PC-3 (cell line): ENCODE measurements around the gene NEXN. TPM values are rescaled to one million over a fixed set of nuclear protein-coding genes. Genes with fewer than 3 reads are reported as not detected.
A peak's percentile ranks its signal among the peaks of the same experiment; 100 is the strongest.

ENCODE experiments used
- ATAC-seq: fragments of 200-7000 bp; cut with Tn5 transposase; 2 replicates; pipeline ENCODE4 v1.9.1; 2020; ENCODE audit warnings: mild to moderate bottlenecking, moderate library complexity
- BruUV-seq: library from RNA; stranded (reverse); fragments of 400-500 nt; replicated peaks from 2 replicates; lab custom pipeline; 2021; lab: Mats Ljungman, UMichigan
- CTCF ChIA-PET: fragments of 300-600 bp; sonication (Branson Sonifier 250); formaldehyde crosslinking; loops from one replicate; lab custom pipeline; 2022; ENCODE audit warnings: antibody characterized with exemption; lab: Charles Lee
- POLR2A ChIA-PET: fragments of 300-600 bp; sonication (Branson Sonifier 250); formaldehyde crosslinking; loops from one replicate; lab custom pipeline; 2022; ENCODE audit warnings: antibody characterized with exemption; ENCODE audit not compliant: unreplicated experiment; lab: Charles Lee
- DNase-seq: peaks from one replicate; pipeline ENCODE4 v3.0.0-alpha.2; 2015
- H2AFZ ChIP-seq: fragments of 300-600 bp; sonication (generic); 2 replicates; pipeline ENCODE4 v1.6.0; 2016; ENCODE audit warnings: antibody characterized with exemption, low read length
- H3F3A ChIP-seq: fragments of 300-600 bp; sonication (generic); one replicate; pipeline ENCODE4 v1.6.0; 2017; ENCODE audit warnings: antibody characterized with exemption, low read length, control low read depth, mild to moderate bottlenecking; ENCODE audit not compliant: unreplicated experiment
- H3K27ac ChIP-seq: fragments of 300-600 bp; sonication (generic); 2 replicates; pipeline ENCODE4 v1.5.1; 2016; ENCODE audit warnings: mild to moderate bottlenecking, low read length
- H3K27me3 ChIP-seq: fragments of 300-600 bp; sonication (generic); 2 replicates; pipeline ENCODE4 v1.6.1; 2016; ENCODE audit warnings: low read length, mixed read lengths
- H3K36me3 ChIP-seq: fragments of 300-600 bp; sonication (generic); 2 replicates; pipeline ENCODE4 v1.6.1; 2016; ENCODE audit warnings: low read depth, mixed run types, low read length, mixed read lengths
- H3K4me1 ChIP-seq: fragments of 300-600 bp; sonication (generic); 2 replicates; pipeline ENCODE4 v1.5.1; 2016; ENCODE audit warnings: low read length; ENCODE audit not compliant: insufficient read depth
- H3K4me2 ChIP-seq: fragments of 300-600 bp; sonication (generic); 2 replicates; pipeline ENCODE4 v1.6.0; 2016; ENCODE audit warnings: low read length
- H3K4me3 ChIP-seq: fragments of 300-600 bp; sonication (generic); 2 replicates; pipeline ENCODE4 v1.5.1; 2016; ENCODE audit warnings: mild to moderate bottlenecking, low read length, mixed read lengths
- H3K79me2 ChIP-seq: fragments of 300-600 bp; sonication (generic); 2 replicates; pipeline ENCODE4 v1.6.1; 2017; ENCODE audit warnings: low read length, mixed read lengths
- H3K9ac ChIP-seq: fragments of 300-600 bp; sonication (generic); 2 replicates; pipeline ENCODE4 v1.6.0; 2016; ENCODE audit warnings: mild to moderate bottlenecking, low read length
- H3K9me2 ChIP-seq: fragments of 300-600 bp; sonication (generic); replicated peaks from 2 replicates; pipeline ENCODE4 v1.6.1; 2016; ENCODE audit warnings: mixed run types, low read length, mixed read lengths
- H3K9me3 ChIP-seq: fragments of 300-600 bp; sonication (generic); 2 replicates; pipeline ENCODE4 v1.6.1; 2016; ENCODE audit warnings: low read length, mixed read lengths
- H4K20me1 ChIP-seq: fragments of 300-600 bp; sonication (generic); 2 replicates; pipeline ENCODE4 v1.6.1; 2016; ENCODE audit warnings: low read length, mixed read lengths
- CTCF ChIP-seq: fragments of 300-600 bp; sonication (generic); conservative IDR thresholded peaks from 2 replicates; pipeline ENCODE4 v1.5.1; 2017; ENCODE audit warnings: antibody characterized with exemption, low read depth, mild to moderate bottlenecking, low read length
- EZH2 ChIP-seq: fragments of 300-600 bp; sonication (generic); IDR thresholded peaks from one replicate; pipeline ENCODE4 v1.6.1; 2017; ENCODE audit warnings: antibody characterized with exemption, mild to moderate bottlenecking, low read length; ENCODE audit not compliant: unreplicated experiment
- EZH2phosphoT487 ChIP-seq: fragments of 300-600 bp; sonication (generic); IDR thresholded peaks from 2 replicates; pipeline ENCODE4 v1.6.1; 2018; ENCODE audit warnings: mild to moderate bottlenecking, antibody characterized with exemption, low read length, borderline replicate concordance
- intact Hi-C: fragments of 100-400 bp; cut with micrococcal nuclease; formaldehyde crosslinking; loops from 2 replicates; pipeline ENCODE4 v1.9.0; 2023
- total RNA-seq: library from RNA; depleted of rRNA; stranded (reverse); fragments of >200 nt; gene quantifications from 2 replicates; pipeline ENCODE4 v1.2.3, GENCODE V29; 2014

The NEXN gene
- total RNA-seq, 1 experiment from 2014 or later = 3.5 TPM

- no peak for ATAC-seq
- BruUV-seq = no TSS peak
- intact Hi-C loops = no loop called here
- Histone ChIP-seq H3K36me3 (no peaks in the 10 kb centered on the region), H3K27me3 (no peaks in the 10 kb centered on the region), H3K4me3 (no peak overlapping the region), H4K20me1 (no peaks in the 10 kb centered on the region), H3K9ac (no peak overlapping the region), H3K4me2 (no peak overlapping the region), H2AFZ (no peak overlapping the region), H3K9me3 (no peaks in the 10 kb centered on the region), H3K9me2 (no peaks in the 10 kb centered on the region), H3K4me1 (no peaks in the 10 kb centered on the region), H3F3A (no peaks in the 10 kb centered on the region), H3K27ac (no peak overlapping the region), H3K79me2 (no peaks in the 10 kb centered on the region)
- POLR2A ChIA-PET = no interaction called here
- no peak for DNase-seq
- CTCF ChIA-PET = no interaction called here
- no peak for TF ChIP-seq EZH2
These were observed 38.3 kb upstream of the NEXN start for GRCh38 chr1:77850082-77850481.

DNA sequence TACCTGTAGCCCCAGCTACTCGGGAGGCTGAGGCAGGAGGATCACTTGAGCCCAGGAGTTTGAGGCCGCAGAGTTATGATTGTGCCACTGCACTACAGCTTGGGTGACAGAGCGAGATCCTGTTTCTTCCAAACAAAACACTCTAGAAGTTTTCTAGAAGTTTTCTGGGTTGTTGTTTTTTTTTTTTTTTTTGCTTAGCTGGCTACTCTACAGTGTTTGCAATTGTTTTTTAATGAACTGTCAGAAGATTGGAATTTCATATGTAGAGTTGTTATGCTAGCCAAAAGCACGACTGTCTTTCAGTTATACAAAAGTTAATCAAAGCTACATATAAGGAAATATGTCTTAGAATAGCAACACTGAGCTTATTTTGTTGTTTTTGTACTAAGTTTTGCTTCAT is 30.9 kb upstream of the NEXN start:
- H2AFZ ChIP-seq = no peak overlapping the region
- ATAC-seq = peak; percentile 43
- peaks cover 3% of the 10 kb centered on the region; the same call in 1 of the 2 replicates for H3K36me3 ChIP-seq
- H3K4me1 ChIP-seq = no peaks in the 10 kb centered on the region
- no peaks in the 10 kb centered on the region for H3F3A ChIP-seq
- no peak overlapping the region for H3K4me2 ChIP-seq
- no peaks in the 10 kb centered on the region for H3K9me3 ChIP-seq
- intact Hi-C loops = no loop called here
- H4K20me1 ChIP-seq = no peaks in the 10 kb centered on the region
- no peak overlapping the region for H3K27ac ChIP-seq
- ChIA-PET CTCF (interaction anchor here (0.7 kb wide), 1 partner anchor 825 kb away, joined by 12 read pairs; no protein-coding TSS in a partner anchor), POLR2A (no interaction called here)
- TF ChIP-seq EZH2phosphoT487 (no peak), EZH2 (no peak), CTCF (no peak)
- no peak overlapping the region for H3K9ac ChIP-seq
- DNase-seq = no peak
- BruUV-seq = no TSS peak
- no peaks in the 10 kb centered on the region for H3K79me2 ChIP-seq
- H3K9me2 ChIP-seq = no peaks in the 10 kb centered on the region
- no peaks in the 10 kb centered on the region for H3K27me3 ChIP-seq
- no peak overlapping the region for H3K4me3 ChIP-seq

DNA sequence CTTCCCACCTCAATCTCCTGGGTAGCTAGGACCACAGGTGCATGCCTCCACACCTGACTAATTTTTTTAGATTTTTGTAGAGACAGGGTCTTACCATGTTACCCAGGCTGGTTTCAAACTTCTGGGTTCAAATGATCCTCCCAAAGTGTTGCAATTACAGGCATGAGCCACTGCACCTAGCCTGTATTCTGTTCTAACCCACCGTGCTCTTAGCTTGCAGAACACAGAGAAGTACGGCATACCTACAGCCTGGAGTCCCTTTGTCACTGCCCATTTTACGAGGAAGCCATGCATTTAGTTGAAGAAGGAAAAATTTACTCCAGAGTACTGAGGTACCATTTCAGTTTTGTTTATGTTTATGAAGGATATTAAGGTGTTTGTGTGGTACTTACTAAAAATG is 29.7 kb upstream of the NEXN start:
- peaks cover 3% of the 10 kb centered on the region; the same call in 1 of the 2 replicates for H3K36me3 ChIP-seq
- H3K79me2 ChIP-seq = no peaks in the 10 kb centered on the region
- no peak for TF ChIP-seq EZH2
- no peak for TF ChIP-seq EZH2phosphoT487
- TF ChIP-seq CTCF = no peak
- no TSS peak for BruUV-seq
- H2AFZ ChIP-seq = no peak overlapping the region
- CTCF ChIA-PET = no interaction called here
- intact Hi-C loops = no loop called here
- no peaks in the 10 kb centered on the region for H3K27me3 ChIP-seq
- H3K4me1 ChIP-seq = no peaks in the 10 kb centered on the region
- POLR2A ChIA-PET = no interaction called here
- H3K9me3 ChIP-seq = no peaks in the 10 kb centered on the region
- H3F3A ChIP-seq = no peaks in the 10 kb centered on the region
- peak; percentile 18; the same call in 1 of the 2 replicates for ATAC-seq
- no peak for DNase-seq
- no peaks in the 10 kb centered on the region for H3K9me2 ChIP-seq
- H3K9ac ChIP-seq = no peak overlapping the region
- no peak overlapping the region for H3K4me2 ChIP-seq
- H3K4me3 ChIP-seq = no peak overlapping the region
- H4K20me1 ChIP-seq = no peaks in the 10 kb centered on the region
- H3K27ac ChIP-seq = no peak overlapping the region
